Dedifferentiated amniotic fluid mesenchymal stem cell (primary cell): ENCODE data around the gene RNF157.
A peak's percentile ranks its signal among the peaks of the same experiment; 100 is the strongest.
"Not testable (repeated sequence)": the region's sequence is repeated elsewhere in the genome, so short reads cannot be mapped to it uniquely, and the experiment has no call there.

Experiments used
- DNase-seq: peaks from one replicate; pipeline ENCODE4 v3.0.0-alpha.2; 2016; ENCODE audit errors: extremely low spot score

RNF157 gene

GRCh38 chr17:76234354-76234679, 6.0 kb downstream of the RNF157 start:
- no peak for DNase-seq

GRCh38 chr17:76233588-76234353, 6.5 kb downstream of the RNF157 start:
- DNase-seq, result no peak

GRCh38 chr17:76232342-76232741, 8.0 kb downstream of the RNF157 start:
- peak; percentile 82 for DNase-seq

GRCh38 chr17:76226749-76227148, 13.5 kb downstream of the RNF157 start:
- DNase-seq, result not testable (repeated sequence)

- not testable (repeated sequence) for DNase-seq
These were observed 14.8 kb downstream of the RNF157 start for GRCh38 chr17:76225373-76226086.

GRCh38 chr17:76223802-76224201, 16.5 kb downstream of the RNF157 start:
- DNase-seq, result no peak

GRCh38 chr17:76219670-76220383, 20.5 kb downstream of the RNF157 start:
- DNase-seq, result no peak

- no peak for DNase-seq
These were observed 23.2 kb downstream of the RNF157 start for GRCh38 chr17:76217081-76217480.

- no peak for DNase-seq
These were observed 26.8 kb downstream of the RNF157 start for GRCh38 chr17:76213491-76213890.

- DNase-seq, result no peak
These were observed 32.2 kb downstream of the RNF157 start for GRCh38 chr17:76208120-76208519.

- DNase-seq, result no peak
These were observed 32.8 kb downstream of the RNF157 start for GRCh38 chr17:76207275-76208059.

- DNase-seq, result not testable (repeated sequence)
These were observed 34.6 kb downstream of the RNF157 start for GRCh38 chr17:76205542-76206144.

GRCh38 chr17:76204277-76204676, 36.0 kb downstream of the RNF157 start:
- DNase-seq, result peak; percentile 19

- DNase-seq, result no peak
These were observed 39.9 kb downstream of the RNF157 start for GRCh38 chr17:76200354-76200753.

- DNase-seq, result no peak
These were observed 40.8 kb downstream of the RNF157 start for GRCh38 chr17:76199469-76199868.

GRCh38 chr17:76198702-76199101, 41.6 kb downstream of the RNF157 start:
- DNase-seq, result no peak

- no peak for DNase-seq
These were observed 42.4 kb downstream of the RNF157 start for GRCh38 chr17:76197911-76198310.

- no peak for DNase-seq
These were observed 43.6 kb downstream of the RNF157 start for GRCh38 chr17:76196675-76197074.

- DNase-seq, result no peak
These were observed 44.8 kb downstream of the RNF157 start for GRCh38 chr17:76195281-76196096.

- no peak for DNase-seq
These were observed 46.7 kb downstream of the RNF157 start for GRCh38 chr17:76193591-76193990.

- DNase-seq, result no peak
These were observed 48.4 kb downstream of the RNF157 start for GRCh38 chr17:76191896-76192295.
